ENCODE data around the gene STX2. TPM values are rescaled to one million over a fixed set of nuclear protein-coding genes. Genes with fewer than 3 reads are reported as not detected.

The STX2 gene
- total and polyA plus RNA-seq, 10 of the 15 experiments (the other 5 are each of a cell fraction or from before 2014, with no cell fraction given) = 6.0 to 22.2 (median 10.0) TPM

DNA sequence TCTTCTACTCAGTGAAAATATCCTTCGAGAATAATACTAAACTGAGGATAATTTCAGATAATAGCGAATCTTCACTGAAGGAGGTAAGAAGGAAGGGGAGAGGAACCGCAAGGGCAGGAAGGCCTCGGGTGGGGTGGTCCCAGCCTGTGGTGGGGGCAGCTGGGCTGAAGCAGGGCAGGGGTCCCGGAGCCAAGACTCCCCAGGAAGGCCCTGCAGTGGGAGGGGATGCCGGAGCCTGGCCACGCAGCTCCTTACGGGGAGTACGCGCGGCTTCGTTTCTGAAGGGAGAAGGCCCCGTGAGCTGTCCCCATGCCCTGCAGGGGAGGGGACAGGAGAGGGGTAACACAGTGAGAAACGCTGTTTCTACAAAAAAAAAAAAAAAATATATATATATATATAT is 21.2 kb downstream of the STX2 start:
- 88% methylated on average over 13 of the region's 14 CpGs for WGBS (ENCODE audit: insufficient coverage, insufficient replicate concordance, low lambda C conversion rate, missing lambda C conversion rate)
- no peaks in the 10 kb centered on the region for H3K9me3 ChIP-seq (replicated peaks; ENCODE audit: control insufficient read depth, insufficient read depth, low read length)
- ChIA-PET CTCF (interaction anchor here (0.6 to 3.3 kb wide), 7 partner anchors 9 to 315 kb away, joined by 3 to 16 read pairs (median 3); no protein-coding TSS in a partner anchor), RAD21 (ENCODE audit: unreplicated experiment) (interaction anchor here (0.7 to 2.2 kb wide), 6 partner anchors 17 to 287 kb away, joined by 3 to 10 read pairs (median 4); partner anchors contain the start of gene ADGRD1), SMC1A (ENCODE audit: uncharacterized antibody, unreplicated experiment) (interaction anchor here (1.3 to 2.4 kb wide), 5 partner anchors 9 to 287 kb away, joined by 3 to 11 read pairs (median 6); no protein-coding TSS in a partner anchor), POLR2A (interaction anchor here (6.2 kb wide), 1 partner anchor 18 kb away, joined by 24 read pairs; no protein-coding TSS in a partner anchor)
- peaks cover 24% of the 10 kb centered on the region for H3K4me1 ChIP-seq (ENCODE audit: control insufficient read depth, insufficient read depth, low read length)
- H3K27ac ChIP-seq (ENCODE audit: control insufficient read depth, insufficient read depth) = no peak overlapping the region
- ATAC-seq (no peak), DNase-seq (ENCODE audit: low read depth, low spot score) (no peak), FAIRE-seq (no peak)
- BruUV-seq (replicated peaks) = no TSS peak
- intact Hi-C loops (cut with micrococcal nuclease; ENCODE audit: unreplicated experiment) = no loop called here
- in situ Hi-C loops (cut with MboI) = loop anchor here (5.0 kb wide), 1 partner anchor 56 kb away; no protein-coding TSS in a partner anchor
- no peaks in the 10 kb centered on the region for H3K27me3 ChIP-seq (replicated peaks in 1 of 2; ENCODE audit: control insufficient read depth in 2 of 2, insufficient read depth in 2 of 2, low read length in 1 of 2)
- H3K9ac ChIP-seq (ENCODE audit: control insufficient read depth, insufficient read depth, low read length) = no peak overlapping the region
- no peak overlapping the region for H2AFZ ChIP-seq (ENCODE audit: control insufficient read depth, low read depth, low read length)
- peaks cover 2 to 4% of the 10 kb centered on the region in 2 experiments; a peak in 3 of 4 replicates for H3K36me3 ChIP-seq (ENCODE audit: control insufficient read depth in 2 of 2, insufficient read depth in 2 of 2, low read length in 1 of 2)
- no peak overlapping the region for H3K4me2 ChIP-seq (ENCODE audit: control insufficient read depth, insufficient read depth)
- no peak overlapping the region for H3K4me3 ChIP-seq
- H3K79me2 ChIP-seq (ENCODE audit: control insufficient read depth, insufficient read depth, low read length) = peaks cover 1% of the 10 kb centered on the region
- no peaks in the 10 kb centered on the region for H4K20me1 ChIP-seq (ENCODE audit: control insufficient read depth, insufficient read depth)
- TF ChIP-seq JUNB (IDR thresholded peaks at IDR 0.05) (no peak), EP300 (IDR thresholded peaks at IDR 0.05; ENCODE audit: borderline replicate concordance in 1 of 2, control insufficient read depth in 1 of 2, low read depth in 2 of 2, low read length in 2 of 2) (no peak), PAX8 (IDR thresholded peaks at IDR 0.05) (no peak), TARDBP (IDR thresholded peaks at IDR 0.05; ENCODE audit: borderline replicate concordance) (no peak), CHD4 (IDR thresholded peaks at IDR 0.05) (no peak), FOXK2 (IDR thresholded peaks at IDR 0.05) (no peak)
- TF ChIP-seq, protein P1, sequence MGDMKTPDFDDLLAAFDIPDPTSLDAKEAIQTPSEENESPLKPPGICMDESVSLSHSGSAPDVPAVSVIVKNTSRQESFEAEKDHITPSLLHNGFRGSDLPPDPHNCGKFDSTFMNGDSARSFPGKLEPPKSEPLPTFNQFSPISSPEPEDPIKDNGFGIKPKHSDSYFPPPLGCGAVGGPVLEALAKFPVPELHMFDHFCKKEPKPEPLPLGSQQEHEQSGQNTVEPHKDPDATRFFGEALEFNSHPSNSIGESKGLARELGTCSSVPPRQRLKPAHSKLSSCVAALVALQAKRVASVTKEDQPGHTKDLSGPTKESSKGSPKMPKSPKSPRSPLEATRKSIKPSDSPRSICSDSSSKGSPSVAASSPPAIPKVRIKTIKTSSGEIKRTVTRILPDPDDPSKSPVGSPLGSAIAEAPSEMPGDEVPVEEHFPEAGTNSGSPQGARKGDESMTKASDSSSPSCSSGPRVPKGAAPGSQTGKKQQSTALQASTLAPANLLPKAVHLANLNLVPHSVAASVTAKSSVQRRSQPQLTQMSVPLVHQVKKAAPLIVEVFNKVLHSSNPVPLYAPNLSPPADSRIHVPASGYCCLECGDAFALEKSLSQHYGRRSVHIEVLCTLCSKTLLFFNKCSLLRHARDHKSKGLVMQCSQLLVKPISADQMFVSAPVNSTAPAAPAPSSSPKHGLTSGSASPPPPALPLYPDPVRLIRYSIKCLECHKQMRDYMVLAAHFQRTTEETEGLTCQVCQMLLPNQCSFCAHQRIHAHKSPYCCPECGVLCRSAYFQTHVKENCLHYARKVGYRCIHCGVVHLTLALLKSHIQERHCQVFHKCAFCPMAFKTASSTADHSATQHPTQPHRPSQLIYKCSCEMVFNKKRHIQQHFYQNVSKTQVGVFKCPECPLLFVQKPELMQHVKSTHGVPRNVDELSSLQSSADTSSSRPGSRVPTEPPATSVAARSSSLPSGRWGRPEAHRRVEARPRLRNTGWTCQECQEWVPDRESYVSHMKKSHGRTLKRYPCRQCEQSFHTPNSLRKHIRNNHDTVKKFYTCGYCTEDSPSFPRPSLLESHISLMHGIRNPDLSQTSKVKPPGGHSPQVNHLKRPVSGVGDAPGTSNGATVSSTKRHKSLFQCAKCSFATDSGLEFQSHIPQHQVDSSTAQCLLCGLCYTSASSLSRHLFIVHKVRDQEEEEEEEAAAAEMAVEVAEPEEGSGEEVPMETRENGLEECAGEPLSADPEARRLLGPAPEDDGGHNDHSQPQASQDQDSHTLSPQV (IDR thresholded peaks at IDR 0.05) = no peak
- TF ChIP-seq, protein P2, sequence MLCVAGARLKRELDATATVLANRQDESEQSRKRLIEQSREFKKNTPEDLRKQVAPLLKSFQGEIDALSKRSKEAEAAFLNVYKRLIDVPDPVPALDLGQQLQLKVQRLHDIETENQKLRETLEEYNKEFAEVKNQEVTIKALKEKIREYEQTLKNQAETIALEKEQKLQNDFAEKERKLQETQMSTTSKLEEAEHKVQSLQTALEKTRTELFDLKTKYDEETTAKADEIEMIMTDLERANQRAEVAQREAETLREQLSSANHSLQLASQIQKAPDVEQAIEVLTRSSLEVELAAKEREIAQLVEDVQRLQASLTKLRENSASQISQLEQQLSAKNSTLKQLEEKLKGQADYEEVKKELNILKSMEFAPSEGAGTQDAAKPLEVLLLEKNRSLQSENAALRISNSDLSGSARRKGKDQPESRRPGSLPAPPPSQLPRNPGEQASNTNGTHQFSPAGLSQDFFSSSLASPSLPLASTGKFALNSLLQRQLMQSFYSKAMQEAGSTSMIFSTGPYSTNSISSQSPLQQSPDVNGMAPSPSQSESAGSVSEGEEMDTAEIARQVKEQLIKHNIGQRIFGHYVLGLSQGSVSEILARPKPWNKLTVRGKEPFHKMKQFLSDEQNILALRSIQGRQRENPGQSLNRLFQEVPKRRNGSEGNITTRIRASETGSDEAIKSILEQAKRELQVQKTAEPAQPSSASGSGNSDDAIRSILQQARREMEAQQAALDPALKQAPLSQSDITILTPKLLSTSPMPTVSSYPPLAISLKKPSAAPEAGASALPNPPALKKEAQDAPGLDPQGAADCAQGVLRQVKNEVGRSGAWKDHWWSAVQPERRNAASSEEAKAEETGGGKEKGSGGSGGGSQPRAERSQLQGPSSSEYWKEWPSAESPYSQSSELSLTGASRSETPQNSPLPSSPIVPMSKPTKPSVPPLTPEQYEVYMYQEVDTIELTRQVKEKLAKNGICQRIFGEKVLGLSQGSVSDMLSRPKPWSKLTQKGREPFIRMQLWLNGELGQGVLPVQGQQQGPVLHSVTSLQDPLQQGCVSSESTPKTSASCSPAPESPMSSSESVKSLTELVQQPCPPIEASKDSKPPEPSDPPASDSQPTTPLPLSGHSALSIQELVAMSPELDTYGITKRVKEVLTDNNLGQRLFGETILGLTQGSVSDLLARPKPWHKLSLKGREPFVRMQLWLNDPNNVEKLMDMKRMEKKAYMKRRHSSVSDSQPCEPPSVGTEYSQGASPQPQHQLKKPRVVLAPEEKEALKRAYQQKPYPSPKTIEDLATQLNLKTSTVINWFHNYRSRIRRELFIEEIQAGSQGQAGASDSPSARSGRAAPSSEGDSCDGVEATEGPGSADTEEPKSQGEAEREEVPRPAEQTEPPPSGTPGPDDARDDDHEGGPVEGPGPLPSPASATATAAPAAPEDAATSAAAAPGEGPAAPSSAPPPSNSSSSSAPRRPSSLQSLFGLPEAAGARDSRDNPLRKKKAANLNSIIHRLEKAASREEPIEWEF (IDR thresholded peaks at IDR 0.05; ENCODE audit: insufficient replicate concordance, low read depth, low read length) = no peak
- TF ChIP-seq, protein P3, sequence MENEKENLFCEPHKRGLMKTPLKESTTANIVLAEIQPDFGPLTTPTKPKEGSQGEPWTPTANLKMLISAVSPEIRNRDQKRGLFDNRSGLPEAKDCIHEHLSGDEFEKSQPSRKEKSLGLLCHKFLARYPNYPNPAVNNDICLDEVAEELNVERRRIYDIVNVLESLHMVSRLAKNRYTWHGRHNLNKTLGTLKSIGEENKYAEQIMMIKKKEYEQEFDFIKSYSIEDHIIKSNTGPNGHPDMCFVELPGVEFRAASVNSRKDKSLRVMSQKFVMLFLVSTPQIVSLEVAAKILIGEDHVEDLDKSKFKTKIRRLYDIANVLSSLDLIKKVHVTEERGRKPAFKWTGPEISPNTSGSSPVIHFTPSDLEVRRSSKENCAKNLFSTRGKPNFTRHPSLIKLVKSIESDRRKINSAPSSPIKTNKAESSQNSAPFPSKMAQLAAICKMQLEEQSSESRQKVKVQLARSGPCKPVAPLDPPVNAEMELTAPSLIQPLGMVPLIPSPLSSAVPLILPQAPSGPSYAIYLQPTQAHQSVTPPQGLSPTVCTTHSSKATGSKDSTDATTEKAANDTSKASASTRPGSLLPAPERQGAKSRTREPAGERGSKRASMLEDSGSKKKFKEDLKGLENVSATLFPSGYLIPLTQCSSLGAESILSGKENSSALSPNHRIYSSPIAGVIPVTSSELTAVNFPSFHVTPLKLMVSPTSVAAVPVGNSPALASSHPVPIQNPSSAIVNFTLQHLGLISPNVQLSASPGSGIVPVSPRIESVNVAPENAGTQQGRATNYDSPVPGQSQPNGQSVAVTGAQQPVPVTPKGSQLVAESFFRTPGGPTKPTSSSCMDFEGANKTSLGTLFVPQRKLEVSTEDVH (IDR thresholded peaks at IDR 0.05; ENCODE audit: low read depth, partially characterized antibody) = no peak

Measured in GM12878 (cell line).